H9 (cell line): ENCODE data around the gene ERC1. TPM values are rescaled to one million over a fixed set of nuclear protein-coding genes. Genes with fewer than 3 reads are reported as not detected.

Source experiments
- DNase-seq: peaks from one replicate; pipeline ENCODE4 v3.0.0-alpha.2; 2017
- H2AFZ ChIP-seq: one replicate; pipeline ENCODE4 v1.6.1; 2013; ENCODE audit warnings: mild to moderate bottlenecking, low read length, control low read depth, moderate library complexity
- H2AK5ac ChIP-seq: 2 replicates; pipeline ENCODE4 v1.6.1; 2013; ENCODE audit warnings: low read length, control low read depth, mixed read lengths; ENCODE audit not compliant: insufficient read length
- H2BK120ac ChIP-seq: one replicate; pipeline ENCODE4 v1.6.1; 2013; ENCODE audit warnings: low read depth, mild to moderate bottlenecking, low read length, control low read depth, inconsistent platforms; ENCODE audit not compliant: poor library complexity, severe bottlenecking
- H2BK12ac ChIP-seq: 2 replicates; pipeline ENCODE4 v1.6.1; 2013; ENCODE audit warnings: low read length, control low read depth, mixed read lengths, low read depth; ENCODE audit not compliant: insufficient read length
- H2BK15ac ChIP-seq: 2 replicates; pipeline ENCODE4 v1.6.1; 2013; ENCODE audit warnings: low read depth, low read length, control low read depth
- H2BK20ac ChIP-seq: one replicate; pipeline ENCODE4 v1.6.1; 2013; ENCODE audit warnings: low read depth, mild to moderate bottlenecking, low read length, control low read depth, inconsistent platforms; ENCODE audit not compliant: poor library complexity, severe bottlenecking
- H2BK5ac ChIP-seq: 2 replicates; pipeline ENCODE4 v1.6.1; 2013; ENCODE audit warnings: low read length, control low read depth, mixed read lengths; ENCODE audit not compliant: insufficient read length
- H3K14ac ChIP-seq: 2 replicates; pipeline ENCODE4 v1.6.1; 2013; ENCODE audit warnings: low read length, control low read depth; ENCODE audit not compliant: insufficient read depth
- H3K18ac ChIP-seq: 2 replicates; pipeline ENCODE4 v1.6.1; 2013; ENCODE audit warnings: low read depth, mild to moderate bottlenecking, mixed read lengths, low read length, control low read depth; ENCODE audit not compliant: insufficient read length
- H3K23ac ChIP-seq: 2 replicates; pipeline ENCODE4 v1.6.1; 2013; ENCODE audit warnings: low read length, control low read depth, mixed read lengths, low read depth; ENCODE audit not compliant: insufficient read length
- H3K23me2 ChIP-seq: 2 replicates; pipeline ENCODE4 v1.6.1; 2013; ENCODE audit warnings: low read depth, mild to moderate bottlenecking, mixed read lengths, low read length, control low read depth; ENCODE audit not compliant: insufficient read length, poor library complexity, severe bottlenecking
- H3K27ac ChIP-seq: 2 replicates; pipeline ENCODE4 v1.5.1; 2013; ENCODE audit warnings: low read length, control low read depth, mixed read lengths, low read depth; ENCODE audit not compliant: insufficient read length
- H3K27me3 ChIP-seq: 2 replicates; pipeline ENCODE4 v1.6.1; 2013; ENCODE audit warnings: low read length, control low read depth, inconsistent platforms; ENCODE audit not compliant: insufficient read depth
- H3K4ac ChIP-seq: 2 replicates; pipeline ENCODE4 v1.6.1; 2013; ENCODE audit warnings: low read depth, mild to moderate bottlenecking, control low read depth, inconsistent platforms, low read length, moderate library complexity
- H3K4me1 ChIP-seq: 2 replicates; pipeline ENCODE4 v1.6.1; 2013; ENCODE audit warnings: low read length, control low read depth, inconsistent platforms; ENCODE audit not compliant: insufficient read depth
- H3K4me2 ChIP-seq: 2 replicates; pipeline ENCODE4 v1.6.1; 2013; ENCODE audit warnings: low read length, control low read depth, mixed read lengths; ENCODE audit not compliant: insufficient read length, insufficient read depth
- H3K56ac ChIP-seq: 2 replicates; pipeline ENCODE4 v1.6.1; 2013; ENCODE audit warnings: low read depth, mild to moderate bottlenecking, mixed read lengths, low read length, control low read depth; ENCODE audit not compliant: insufficient read length
- H3K79me1 ChIP-seq: 2 replicates; pipeline ENCODE4 v1.6.1; 2013; ENCODE audit warnings: low read depth, mild to moderate bottlenecking, moderate library complexity, low read length, control low read depth, inconsistent platforms; ENCODE audit not compliant: insufficient read depth, poor library complexity, severe bottlenecking
- H3K79me2 ChIP-seq: 2 replicates; pipeline ENCODE4 v1.6.1; 2013; ENCODE audit warnings: low read length, control low read depth, inconsistent platforms; ENCODE audit not compliant: insufficient read depth
- H3K9ac ChIP-seq: 2 replicates; pipeline ENCODE4 v1.6.1; 2013; ENCODE audit warnings: low read length, control low read depth, mixed read lengths; ENCODE audit not compliant: insufficient read length; ENCODE audit errors: extremely low read depth
- H3K9me3 ChIP-seq: one replicate; pipeline ENCODE4 v1.6.1; 2013; ENCODE audit warnings: low read depth, low read length, inconsistent platforms; ENCODE audit not compliant: control insufficient read depth
- H3T11ph ChIP-seq: one replicate; pipeline ENCODE4 v1.6.1; 2013; ENCODE audit warnings: mild to moderate bottlenecking, low read length, control low read depth, inconsistent platforms
- H4K20me1 ChIP-seq: one replicate; pipeline ENCODE4 v1.6.1; 2013; ENCODE audit not compliant: control insufficient read depth, insufficient read length, insufficient read depth
- H4K5ac ChIP-seq: 2 replicates; pipeline ENCODE4 v1.6.1; 2013; ENCODE audit warnings: low read depth, mild to moderate bottlenecking, mixed read lengths, low read length, control low read depth; ENCODE audit not compliant: insufficient read length
- H4K8ac ChIP-seq: replicated peaks from 2 replicates; pipeline ENCODE4 v1.6.1; 2013; ENCODE audit warnings: low read length, control low read depth, mixed read lengths, low read depth; ENCODE audit not compliant: insufficient read length
- H4K91ac ChIP-seq: 2 replicates; pipeline ENCODE4 v1.6.1; 2013; ENCODE audit warnings: low read depth, mild to moderate bottlenecking, moderate library complexity, mixed read lengths, low read length, control low read depth; ENCODE audit not compliant: insufficient read length
- H3K27ac Mint-ChIP-seq, 3 experiments: 2 replicates in 2 of 3; 3 replicates in 1 of 3; pipeline ENCODE4 v1.8.0; 2020 to 2021; ENCODE audit warnings: mixed read lengths in 3 of 3, mild to moderate bottlenecking in 1 of 3, moderate library complexity in 1 of 3
- H3K27me3 Mint-ChIP-seq: 2 replicates; pipeline ENCODE4 v1.8.0; 2021; ENCODE audit warnings: low read depth, mild to moderate bottlenecking, moderate library complexity, mixed read lengths
- H3K36me3 Mint-ChIP-seq, 3 experiments: 2 replicates in 2 of 3; 3 replicates in 1 of 3; pipeline ENCODE4 v1.8.0; 2020 to 2021; ENCODE audit warnings: low read depth in 3 of 3, mixed read lengths in 3 of 3; ENCODE audit not compliant: insufficient read depth in 1 of 3
- H3K4me1 Mint-ChIP-seq, 2 experiments: 2 replicates each; pipeline ENCODE4 v1.8.0; 2020; ENCODE audit warnings: mixed read lengths in 2 of 2
- H3K4me3 Mint-ChIP-seq, 2 experiments: 2 replicates in 1 of 2; 3 replicates in 1 of 2; pipeline ENCODE4 v1.8.0; 2020 to 2021; ENCODE audit warnings: mild to moderate bottlenecking in 2 of 2, mixed read lengths in 2 of 2, moderate library complexity in 1 of 2
- H3K9me3 Mint-ChIP-seq, 2 experiments: 2 replicates in 1 of 2; 3 replicates in 1 of 2; pipeline ENCODE4 v1.8.0; 2020; ENCODE audit warnings: mild to moderate bottlenecking in 2 of 2, mixed read lengths in 2 of 2, moderate library complexity in 1 of 2
- CTCF ChIP-seq: fragments of 200-600 bp; sonication (generic); conservative IDR thresholded peaks from 3 replicates; pipeline ENCODE4 v1.8.0; 2021; ENCODE audit warnings: antibody characterized with exemption, mild to moderate bottlenecking
- WGBS: extraction: QIAGEN DNeasy Blood & Tissue Kit; methylation state at CpG from one replicate; pipeline ENCODE4 v1.1.7; 2013; ENCODE audit warnings: missing lambda C conversion rate, low lambda C conversion rate, mixed read lengths; ENCODE audit not compliant: insufficient read length; ENCODE audit errors: extremely low coverage; 5-methylcytosine and 5-hydroxymethylcytosine counted together
- total RNA-seq: library from RNA; stranded (reverse); gene quantifications from 2 replicates; pipeline ENCODE4 v1.2.1, GENCODE V29; 2021

Gene ERC1
- total RNA-seq, 1 experiment from 2014 or later, result 51.2 TPM

GRCh38 chr12:981176-981828, 9.7 kb upstream of the ERC1 start:
- Histone ChIP-seq H3K9me3 (no peaks in the 10 kb centered on the region), H3K23me2 (no peaks in the 10 kb centered on the region), H2BK20ac (no peak overlapping the region), H3K27ac (no peak overlapping the region), H4K8ac (no peak overlapping the region), H3K56ac (no peak overlapping the region), H2BK15ac (no peak overlapping the region), H2BK120ac (no peak overlapping the region), H4K91ac (no peak overlapping the region), H3K79me1 (no peaks in the 10 kb centered on the region), H2AK5ac (no peak overlapping the region), H3K79me2 (no peaks in the 10 kb centered on the region), H3K4me2 (no peak overlapping the region), H4K5ac (no peak overlapping the region), H3K18ac (no peak overlapping the region), H2BK5ac (no peak overlapping the region), H3K23ac (no peak overlapping the region), H3K9ac (no peak overlapping the region), H2AFZ (no peak overlapping the region), H3K27me3 (no peaks in the 10 kb centered on the region), H3K14ac (no peak overlapping the region), H3T11ph (no peak overlapping the region), H4K20me1 (no peaks in the 10 kb centered on the region), H3K4me1 (no peaks in the 10 kb centered on the region), H2BK12ac (no peak overlapping the region), H3K4ac (no peak overlapping the region)
- Mint-ChIP-seq H3K27me3 (no peaks in the 10 kb centered on the region), H3K36me3 (no peaks in the 10 kb centered on the region), H3K27ac (no peak overlapping the region), H3K4me1 (peaks cover 0 to 4% of the 10 kb centered on the region in 2 experiments; a peak in 1 of 4 replicates), H3K9me3 (no peaks in the 10 kb centered on the region), H3K4me3 (no peak overlapping the region)
- DNase-seq, result no peak
- TF ChIP-seq CTCF, result no peak
- no CpG with 5 or more reads among the region's 8 CpGs for WGBS
